ENCODE measurements around the gene PEX14.

The PEX14 gene

GRCh38 chr1:10615932-10616671 lies 141.4 kb downstream of the PEX14 start:
- no peak for TF ChIP-seq CTCF (IDR thresholded peaks at IDR 0.05; ENCODE audit: low read depth, low read length)
- H3K4me3 ChIP-seq (ENCODE audit: low read depth, low read length), result no peak overlapping the region
- no peak for DNase-seq
- H3K27me3 ChIP-seq (ENCODE audit: insufficient read depth, low read depth, severe bottlenecking), result no peaks in the 10 kb centered on the region
- no peaks in the 10 kb centered on the region; the same call in 1 of the 2 replicates for H3K36me3 ChIP-seq
- H3K27ac ChIP-seq, result no peak overlapping the region
- no peaks in the 10 kb centered on the region for H3K9me3 ChIP-seq (ENCODE audit: severe bottlenecking)

- Histone ChIP-seq H3K27ac (no peak overlapping the region), H3K27me3 (ENCODE audit: insufficient read depth, low read depth, severe bottlenecking) (no peaks in the 10 kb centered on the region), H3K36me3 (no peaks in the 10 kb centered on the region; the same call in 1 of the 2 replicates), H3K4me3 (ENCODE audit: low read depth, low read length) (no peak overlapping the region), H3K9me3 (ENCODE audit: severe bottlenecking) (no peaks in the 10 kb centered on the region)
- TF ChIP-seq CTCF (IDR thresholded peaks at IDR 0.05; ENCODE audit: low read depth, low read length), result no peak
- DNase-seq, result no peak
Measured at GRCh38 chr1:10616696-10617095, 141.9 kb downstream of the PEX14 start.

GRCh38 chr1:10617318-10617717 lies 142.6 kb downstream of the PEX14 start:
- DNase-seq, result no peak
- Histone ChIP-seq H3K27ac (no peak overlapping the region), H3K36me3 (no peaks in the 10 kb centered on the region; the same call in 1 of the 2 replicates), H3K9me3 (ENCODE audit: severe bottlenecking) (no peaks in the 10 kb centered on the region), H3K4me3 (ENCODE audit: low read depth, low read length) (no peak overlapping the region), H3K27me3 (ENCODE audit: insufficient read depth, low read depth, severe bottlenecking) (no peaks in the 10 kb centered on the region)
- TF ChIP-seq CTCF (IDR thresholded peaks at IDR 0.05; ENCODE audit: low read depth, low read length), result no peak

GRCh38 chr1:10617931-10618885 lies 143.5 kb downstream of the PEX14 start:
- H3K27me3 ChIP-seq (ENCODE audit: insufficient read depth, low read depth, severe bottlenecking), result no peaks in the 10 kb centered on the region
- TF ChIP-seq CTCF (IDR thresholded peaks at IDR 0.05; ENCODE audit: low read depth, low read length), result no peak
- no peak overlapping the region for H3K4me3 ChIP-seq (ENCODE audit: low read depth, low read length)
- H3K27ac ChIP-seq, result no peak overlapping the region
- no peaks in the 10 kb centered on the region for H3K9me3 ChIP-seq (ENCODE audit: severe bottlenecking)
- DNase-seq, result no peak
- no peaks in the 10 kb centered on the region; the same call in none of the 2 replicates for H3K36me3 ChIP-seq

GRCh38 chr1:10620776-10621175 lies 146.0 kb downstream of the PEX14 start:
- Histone ChIP-seq H3K4me3 (ENCODE audit: low read depth, low read length) (no peak overlapping the region), H3K9me3 (ENCODE audit: severe bottlenecking) (no peaks in the 10 kb centered on the region), H3K36me3 (peaks cover 8% of the 10 kb centered on the region), H3K27ac (no peak overlapping the region), H3K27me3 (ENCODE audit: insufficient read depth, low read depth, severe bottlenecking) (no peaks in the 10 kb centered on the region)
- no peak for DNase-seq
- TF ChIP-seq CTCF (IDR thresholded peaks at IDR 0.05; ENCODE audit: low read depth, low read length), result no peak
